HepG2 (cell line): Measurements from ENCODE around the gene LMOD3. TPM values are rescaled to one million over a fixed set of nuclear protein-coding genes. Genes with fewer than 3 reads are reported as not detected.
A peak's percentile ranks its signal among the peaks of the same experiment; 100 is the strongest.

Experiments
- CHCHD3 ChIP-seq: sonication (generic); formaldehyde crosslinking; IDR thresholded peaks from 2 replicates; pipeline ENCODE4 v1.8.0; 2022; ENCODE audit warnings: mild to moderate bottlenecking, missing genetic modification reagents, moderate library complexity
- GABPB1 ChIP-seq: IDR thresholded peaks from 2 replicates; pipeline ENCODE4 v1.6.1; 2016; ENCODE audit warnings: mild to moderate bottlenecking, missing genetic modification reagents, moderate library complexity, missing compliant biosample characterization
- HNRNPUL1 ChIP-seq: fragments of 200-400 bp; formaldehyde crosslinking; IDR thresholded peaks from 2 replicates; pipeline ENCODE4 v1.6.1; 2017; ENCODE audit warnings: low read depth, mild to moderate bottlenecking, low read length, moderate library complexity
- MIXL1 ChIP-seq: IDR thresholded peaks from 2 replicates; pipeline ENCODE4 v1.6.1; 2016
- NFKBIZ ChIP-seq: IDR thresholded peaks from 2 replicates; pipeline ENCODE4 v1.6.1; 2018; ENCODE audit warnings: missing genetic modification reagents, missing compliant biosample characterization
- RXRA ChIP-seq: sonication (generic); formaldehyde crosslinking; IDR thresholded peaks from 2 replicates; pipeline ENCODE4 v1.5.1; 2020; ENCODE audit warnings: missing genetic modification reagents
- SIX1 ChIP-seq: sonication (generic); formaldehyde crosslinking; IDR thresholded peaks from 2 replicates; pipeline ENCODE4 v1.4.0; 2020; ENCODE audit warnings: missing genetic modification reagents, borderline replicate concordance
- SMAD1 ChIP-seq: sonication (generic); formaldehyde crosslinking; IDR thresholded peaks from 2 replicates; pipeline ENCODE4 v1.4.0; 2020; ENCODE audit warnings: missing genetic modification reagents, low read depth, mild to moderate bottlenecking, borderline replicate concordance
- SP4 ChIP-seq: sonication (generic); formaldehyde crosslinking; IDR thresholded peaks from 2 replicates; pipeline ENCODE4 v1.8.1; 2023; ENCODE audit warnings: mild to moderate bottlenecking, missing genetic modification reagents
- TEAD3 ChIP-seq: optimal IDR thresholded peaks from 2 replicates; pipeline ENCODE3; 2016; ENCODE audit warnings: borderline replicate concordance
- TGIF2 ChIP-seq: IDR thresholded peaks from 2 replicates; pipeline ENCODE4 v1.6.1; 2016; ENCODE audit warnings: control low read depth, missing compliant biosample characterization
- THAP8 ChIP-seq: sonication (generic); formaldehyde crosslinking; IDR thresholded peaks from 2 replicates; pipeline ENCODE4 v1.5.1; 2020; ENCODE audit warnings: missing genetic modification reagents, mild to moderate bottlenecking, borderline replicate concordance
- XRCC5 ChIP-seq: fragments of 200-400 bp; formaldehyde crosslinking; optimal IDR thresholded peaks from 2 replicates; pipeline ENCODE3; 2017; ENCODE audit warnings: mild to moderate bottlenecking, low read length
- ZNF138 ChIP-seq: sonication (generic); formaldehyde crosslinking; IDR thresholded peaks from 2 replicates; pipeline ENCODE4 v1.5.0; 2020; ENCODE audit warnings: mild to moderate bottlenecking, low read depth, missing genetic modification reagents
- ZNF501 ChIP-seq: sonication (generic); formaldehyde crosslinking; IDR thresholded peaks from 2 replicates; pipeline ENCODE4 v1.5.1; 2020; ENCODE audit warnings: mild to moderate bottlenecking, moderate library complexity, missing genetic modification reagents
- ZNF512B ChIP-seq: sonication (generic); formaldehyde crosslinking; IDR thresholded peaks from 2 replicates; pipeline ENCODE4 v1.5.1; 2020; ENCODE audit warnings: missing genetic modification reagents, mild to moderate bottlenecking, borderline replicate concordance
- ZNF605 ChIP-seq: sonication (generic); formaldehyde crosslinking; IDR thresholded peaks from 2 replicates; pipeline ENCODE4 v1.8.0; 2022; ENCODE audit warnings: mild to moderate bottlenecking, missing genetic modification reagents
- polyA plus RNA-seq, 8 experiments: library from polyadenylated mRNA; depleted of rRNA in 3 of 8; stranded (reverse) in 7 of 8; unstranded in 1 of 8; fragments of >200 nt; fragmentation: Illumina TruSeq in 4 of 8; extraction: Trizol in 4 of 8; gene quantifications; 2 replicates each; pipeline versions ENCODE4 v1.2.1 to v1.2.3, GENCODE V29; 2011 to 2016; ENCODE audit warnings: low read depth in 4 of 8, missing spikeins in 1 of 8, mixed read lengths in 1 of 8; ENCODE audit not compliant: insufficient read depth in 1 of 8
- total RNA-seq, 5 experiments: library from RNA; depleted of rRNA; stranded (reverse); fragments of >200 nt; fragmentation: Illumina TruSeq; extraction: Trizol; gene quantifications; 2 replicates each; pipeline ENCODE4 v1.2.3, GENCODE V29; 2016; ENCODE audit warnings: low read depth in 1 of 5
- TF ChIP-seq, protein P1 (sequence below): sonication (generic); formaldehyde crosslinking; IDR thresholded peaks from 2 replicates; pipeline ENCODE4 v1.4.0; 2020; ENCODE audit warnings: missing genetic modification reagents
- TF ChIP-seq, protein P2 (sequence below): sonication (generic); IDR thresholded peaks from 2 replicates; pipeline ENCODE4 v1.6.1; 2016; ENCODE audit warnings: low read depth, borderline replicate concordance

LMOD3 gene
- total and polyA plus RNA-seq, 2 of the 13 experiments (the other 11 are each of a cell fraction or from before 2014, with no cell fraction given) = not detected

GRCh38 chr3:69084326-69085167 is 37.8 kb downstream of the LMOD3 start, which contains the start of gene ARL6IP5 (continued):
- TF ChIP-seq HNRNPUL1 (no peak), TEAD3 (CRISPR knock-in tag) (peak; percentile 40), SIX1 (CRISPR knock-in tag) (no peak), ZNF501 (CRISPR knock-in tag) (peak; percentile 61; the same call in 1 of the 2 replicates), SP4 (no peak), CHCHD3 (CRISPR knock-in tag) (no peak), ZNF605 (CRISPR knock-in tag) (no peak), NFKBIZ (CRISPR knock-in tag) (no peak), ZNF512B (CRISPR knock-in tag) (no peak), THAP8 (0 out of 2 replicates have a peak, but pooled peaks have one; percentile 27), TGIF2 (peak; percentile 91; the same call in 1 of the 2 replicates), MIXL1 (CRISPR knock-in tag) (0 out of 2 replicates have a peak, but pooled peaks have one; percentile 30), RXRA (peak; percentile 37; the same call in 1 of the 2 replicates), GABPB1 (CRISPR knock-in tag) (peak; percentile 60), ZNF138 (no peak), SMAD1 (0 out of 2 replicates have a peak, but pooled peaks have one; percentile 34), XRCC5 (peak; percentile 87)
- TF ChIP-seq, protein P1, sequence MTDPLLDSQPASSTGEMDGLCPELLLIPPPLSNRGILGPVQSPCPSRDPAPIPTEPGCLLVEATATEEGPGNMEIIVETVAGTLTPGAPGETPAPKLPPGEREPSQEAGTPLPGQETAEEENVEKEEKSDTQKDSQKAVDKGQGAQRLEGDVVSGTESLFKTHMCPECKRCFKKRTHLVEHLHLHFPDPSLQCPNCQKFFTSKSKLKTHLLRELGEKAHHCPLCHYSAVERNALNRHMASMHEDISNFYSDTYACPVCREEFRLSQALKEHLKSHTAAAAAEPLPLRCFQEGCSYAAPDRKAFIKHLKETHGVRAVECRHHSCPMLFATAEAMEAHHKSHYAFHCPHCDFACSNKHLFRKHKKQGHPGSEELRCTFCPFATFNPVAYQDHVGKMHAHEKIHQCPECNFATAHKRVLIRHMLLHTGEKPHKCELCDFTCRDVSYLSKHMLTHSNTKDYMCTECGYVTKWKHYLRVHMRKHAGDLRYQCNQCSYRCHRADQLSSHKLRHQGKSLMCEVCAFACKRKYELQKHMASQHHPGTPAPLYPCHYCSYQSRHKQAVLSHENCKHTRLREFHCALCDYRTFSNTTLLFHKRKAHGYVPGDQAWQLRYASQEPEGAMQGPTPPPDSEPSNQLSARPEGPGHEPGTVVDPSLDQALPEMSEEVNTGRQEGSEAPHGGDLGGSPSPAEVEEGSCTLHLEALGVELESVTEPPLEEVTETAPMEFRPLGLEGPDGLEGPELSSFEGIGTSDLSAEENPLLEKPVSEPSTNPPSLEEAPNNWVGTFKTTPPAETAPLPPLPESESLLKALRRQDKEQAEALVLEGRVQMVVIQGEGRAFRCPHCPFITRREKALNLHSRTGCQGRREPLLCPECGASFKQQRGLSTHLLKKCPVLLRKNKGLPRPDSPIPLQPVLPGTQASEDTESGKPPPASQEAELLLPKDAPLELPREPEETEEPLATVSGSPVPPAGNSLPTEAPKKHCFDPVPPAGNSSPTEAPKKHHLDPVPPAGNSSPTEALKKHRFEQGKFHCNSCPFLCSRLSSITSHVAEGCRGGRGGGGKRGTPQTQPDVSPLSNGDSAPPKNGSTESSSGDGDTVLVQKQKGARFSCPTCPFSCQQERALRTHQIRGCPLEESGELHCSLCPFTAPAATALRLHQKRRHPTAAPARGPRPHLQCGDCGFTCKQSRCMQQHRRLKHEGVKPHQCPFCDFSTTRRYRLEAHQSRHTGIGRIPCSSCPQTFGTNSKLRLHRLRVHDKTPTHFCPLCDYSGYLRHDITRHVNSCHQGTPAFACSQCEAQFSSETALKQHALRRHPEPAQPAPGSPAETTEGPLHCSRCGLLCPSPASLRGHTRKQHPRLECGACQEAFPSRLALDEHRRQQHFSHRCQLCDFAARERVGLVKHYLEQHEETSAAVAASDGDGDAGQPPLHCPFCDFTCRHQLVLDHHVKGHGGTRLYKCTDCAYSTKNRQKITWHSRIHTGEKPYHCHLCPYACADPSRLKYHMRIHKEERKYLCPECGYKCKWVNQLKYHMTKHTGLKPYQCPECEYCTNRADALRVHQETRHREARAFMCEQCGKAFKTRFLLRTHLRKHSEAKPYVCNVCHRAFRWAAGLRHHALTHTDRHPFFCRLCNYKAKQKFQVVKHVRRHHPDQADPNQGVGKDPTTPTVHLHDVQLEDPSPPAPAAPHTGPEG = peak; percentile 100
- TF ChIP-seq, protein P2, sequence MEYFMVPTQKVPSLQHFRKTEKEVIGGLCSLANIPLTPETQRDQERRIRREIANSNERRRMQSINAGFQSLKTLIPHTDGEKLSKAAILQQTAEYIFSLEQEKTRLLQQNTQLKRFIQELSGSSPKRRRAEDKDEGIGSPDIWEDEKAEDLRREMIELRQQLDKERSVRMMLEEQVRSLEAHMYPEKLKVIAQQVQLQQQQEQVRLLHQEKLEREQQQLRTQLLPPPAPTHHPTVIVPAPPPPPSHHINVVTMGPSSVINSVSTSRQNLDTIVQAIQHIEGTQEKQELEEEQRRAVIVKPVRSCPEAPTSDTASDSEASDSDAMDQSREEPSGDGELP = peak; percentile 99
